ENCODE results near the gene LSM10. TPM values are rescaled to one million over a fixed set of nuclear protein-coding genes. Genes with fewer than 3 reads are reported as not detected.

Gene LSM10
- total RNA-seq, 4 donors from 2014 or later: 21.0 to 32.2 (median 27.0) TPM

DNA sequence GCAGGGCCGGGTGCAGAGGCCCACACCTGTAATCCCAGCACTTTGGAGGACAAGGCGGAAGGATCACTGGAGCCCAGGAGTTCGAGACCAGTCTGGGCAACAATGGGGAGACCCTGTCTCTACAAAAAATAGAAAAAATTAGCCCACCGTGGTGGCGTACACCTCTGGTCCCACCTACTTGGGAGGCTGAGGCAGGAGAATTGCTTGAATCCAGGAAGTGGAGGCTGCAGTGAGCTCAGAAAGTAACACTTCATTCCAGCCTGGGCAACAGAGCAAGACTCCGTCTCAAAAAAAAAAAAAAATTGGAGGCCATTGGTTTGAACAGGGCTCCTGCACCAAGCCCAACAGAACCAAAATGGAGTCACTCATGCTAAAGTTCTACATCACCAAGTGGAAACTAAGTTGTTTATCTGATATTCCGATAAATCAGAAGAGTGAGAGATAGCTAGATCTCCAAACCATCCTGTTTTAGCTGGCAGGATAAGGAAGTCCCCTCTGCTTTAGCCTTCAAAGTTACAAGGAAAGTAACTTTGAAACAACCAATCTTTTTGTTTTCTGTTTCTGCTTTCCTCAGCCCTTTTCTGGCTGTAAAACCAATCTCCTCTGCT lies 766 bp upstream of the LSM10 start:
- 79 to 81% methylated on average over 7 of the region's 7 CpGs for WGBS, 2 donors
- TF ChIP-seq, protein P1, sequence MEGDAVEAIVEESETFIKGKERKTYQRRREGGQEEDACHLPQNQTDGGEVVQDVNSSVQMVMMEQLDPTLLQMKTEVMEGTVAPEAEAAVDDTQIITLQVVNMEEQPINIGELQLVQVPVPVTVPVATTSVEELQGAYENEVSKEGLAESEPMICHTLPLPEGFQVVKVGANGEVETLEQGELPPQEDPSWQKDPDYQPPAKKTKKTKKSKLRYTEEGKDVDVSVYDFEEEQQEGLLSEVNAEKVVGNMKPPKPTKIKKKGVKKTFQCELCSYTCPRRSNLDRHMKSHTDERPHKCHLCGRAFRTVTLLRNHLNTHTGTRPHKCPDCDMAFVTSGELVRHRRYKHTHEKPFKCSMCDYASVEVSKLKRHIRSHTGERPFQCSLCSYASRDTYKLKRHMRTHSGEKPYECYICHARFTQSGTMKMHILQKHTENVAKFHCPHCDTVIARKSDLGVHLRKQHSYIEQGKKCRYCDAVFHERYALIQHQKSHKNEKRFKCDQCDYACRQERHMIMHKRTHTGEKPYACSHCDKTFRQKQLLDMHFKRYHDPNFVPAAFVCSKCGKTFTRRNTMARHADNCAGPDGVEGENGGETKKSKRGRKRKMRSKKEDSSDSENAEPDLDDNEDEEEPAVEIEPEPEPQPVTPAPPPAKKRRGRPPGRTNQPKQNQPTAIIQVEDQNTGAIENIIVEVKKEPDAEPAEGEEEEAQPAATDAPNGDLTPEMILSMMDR (IDR thresholded peaks at IDR 0.05): no peak
- no peak for TF ChIP-seq POLR2A (IDR thresholded peaks at IDR 0.05)
- intact Hi-C loops (cut with DNase I; ENCODE audit: low total_unique reads): no loop called here
- H3K4me3 ChIP-seq (ENCODE audit: low read depth, poor library complexity, severe bottlenecking): no peak overlapping the region
- DNase-seq (ENCODE audit: low spot score in 2 of 2): no peak

DNA sequence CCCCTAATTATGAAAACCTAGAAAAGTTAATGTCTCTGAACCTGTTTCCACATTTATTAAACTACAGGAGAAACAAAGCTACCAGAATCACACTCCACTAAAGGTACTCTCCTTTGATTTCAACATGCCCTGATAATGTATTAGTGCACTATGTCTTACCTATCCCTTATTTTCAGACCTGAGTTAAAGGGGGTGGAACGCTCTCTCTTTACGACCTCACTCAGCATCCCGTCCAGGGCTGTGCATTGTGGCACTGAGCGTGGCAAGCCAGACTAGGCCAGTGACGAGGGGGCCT lies 678 bp downstream of the LSM10 start:
- WGBS, 2 donors: 2 to 4% methylated on average over 5 of the region's 5 CpGs
- no peak for DNase-seq (ENCODE audit: low spot score in 2 of 2)
- no peak for TF ChIP-seq POLR2A (IDR thresholded peaks at IDR 0.05)
- TF ChIP-seq, protein P1 (IDR thresholded peaks at IDR 0.05): no peak
- H3K4me3 ChIP-seq (ENCODE audit: low read depth, poor library complexity, severe bottlenecking): peak overlapping the region; percentile 57
- intact Hi-C loops (cut with DNase I; ENCODE audit: low total_unique reads): no loop called here

DNA sequence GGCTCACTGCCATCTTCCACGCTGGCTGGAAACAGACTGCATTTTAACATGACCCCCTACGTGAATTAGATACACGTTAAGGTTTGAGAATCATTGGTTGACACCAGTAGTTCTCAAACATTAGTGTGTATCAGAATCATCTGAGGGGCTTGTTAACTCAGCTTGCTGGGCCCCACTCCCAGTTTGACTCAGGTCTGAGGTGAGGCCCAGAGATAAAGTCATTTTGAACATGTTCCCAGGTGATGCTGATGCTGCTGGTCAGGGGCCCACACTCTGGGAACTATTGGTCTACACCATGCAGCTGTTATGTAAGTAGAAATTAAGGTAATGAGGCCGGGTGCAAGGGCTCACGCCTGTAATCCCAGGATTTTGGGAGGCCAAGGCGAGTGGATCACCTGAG lies 1.3 kb downstream of the LSM10 start:
- H3K4me3 ChIP-seq (ENCODE audit: low read depth, poor library complexity, severe bottlenecking): no peak overlapping the region
- no peak for DNase-seq (ENCODE audit: low spot score in 2 of 2)
- no peak for TF ChIP-seq POLR2A (IDR thresholded peaks at IDR 0.05)
- TF ChIP-seq, protein P1 (IDR thresholded peaks at IDR 0.05): no peak
- intact Hi-C loops (cut with DNase I; ENCODE audit: low total_unique reads): no loop called here
- 83% methylated on average over 6 of the region's 6 CpGs for WGBS, 2 donors

DNA sequence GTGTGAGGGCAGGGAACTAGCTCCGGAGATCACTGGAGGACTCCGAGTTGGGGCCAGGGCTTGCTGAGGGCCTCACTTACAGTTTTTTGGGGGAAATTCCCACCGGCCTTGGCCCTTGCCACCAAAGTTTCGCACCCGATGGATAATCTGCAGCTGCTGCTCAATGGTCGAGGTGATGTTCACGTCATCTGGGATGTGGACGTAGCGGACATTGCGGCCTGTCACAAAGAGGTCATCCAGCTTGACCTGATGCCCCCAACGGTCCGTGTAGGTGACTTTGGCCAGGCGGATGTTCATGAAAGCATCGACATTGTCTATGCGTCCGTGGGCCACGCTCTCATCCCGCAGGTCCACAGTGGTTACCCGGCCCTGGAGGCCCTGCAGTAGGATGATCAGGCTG lies 4.0 kb downstream of the LSM10 start:
- TF ChIP-seq, protein P1 (IDR thresholded peaks at IDR 0.05): no peak
- TF ChIP-seq POLR2A (IDR thresholded peaks at IDR 0.05): no peak
- H3K4me3 ChIP-seq (ENCODE audit: low read depth, poor library complexity, severe bottlenecking): no peak overlapping the region
- no peak for DNase-seq (ENCODE audit: low spot score in 2 of 2)
- WGBS, 2 donors: 96 to 97% methylated on average over 18 to 19 of the region's 19 CpGs
- intact Hi-C loops (cut with DNase I; ENCODE audit: low total_unique reads): loop anchor here (5.0 kb wide), 1 partner anchor 841 kb away; no protein-coding TSS in a partner anchor

DNA sequence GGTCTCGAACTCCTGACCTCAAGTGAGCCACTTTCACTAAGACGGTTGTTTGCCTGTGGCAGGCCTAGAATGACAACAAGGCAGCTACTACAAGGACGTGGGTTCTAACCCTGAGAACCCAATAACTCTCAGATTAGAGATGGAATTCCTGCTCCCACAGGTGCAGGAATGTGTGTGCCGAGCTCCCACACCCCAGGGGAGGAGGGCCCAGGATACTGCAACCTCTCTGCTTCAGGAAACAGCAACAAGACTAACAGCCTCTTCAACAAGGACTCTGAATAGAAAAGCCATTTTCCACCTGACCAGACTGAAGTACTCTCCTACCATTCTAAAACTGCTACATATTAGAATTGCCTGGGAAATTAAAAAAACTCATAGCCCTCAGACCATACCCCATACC lies 4.9 kb downstream of the LSM10 start:
- TF ChIP-seq, protein P1 (IDR thresholded peaks at IDR 0.05): no peak
- no peak for TF ChIP-seq POLR2A (IDR thresholded peaks at IDR 0.05)
- WGBS, 2 donors: 88 to 95% methylated on average over 4 of the region's 4 CpGs
- DNase-seq (ENCODE audit: low spot score in 2 of 2): no peak
- intact Hi-C loops (cut with DNase I; ENCODE audit: low total_unique reads): loop anchor here (5.0 kb wide), 1 partner anchor 841 kb away; no protein-coding TSS in a partner anchor
- H3K4me3 ChIP-seq (ENCODE audit: low read depth, poor library complexity, severe bottlenecking): no peak overlapping the region

DNA sequence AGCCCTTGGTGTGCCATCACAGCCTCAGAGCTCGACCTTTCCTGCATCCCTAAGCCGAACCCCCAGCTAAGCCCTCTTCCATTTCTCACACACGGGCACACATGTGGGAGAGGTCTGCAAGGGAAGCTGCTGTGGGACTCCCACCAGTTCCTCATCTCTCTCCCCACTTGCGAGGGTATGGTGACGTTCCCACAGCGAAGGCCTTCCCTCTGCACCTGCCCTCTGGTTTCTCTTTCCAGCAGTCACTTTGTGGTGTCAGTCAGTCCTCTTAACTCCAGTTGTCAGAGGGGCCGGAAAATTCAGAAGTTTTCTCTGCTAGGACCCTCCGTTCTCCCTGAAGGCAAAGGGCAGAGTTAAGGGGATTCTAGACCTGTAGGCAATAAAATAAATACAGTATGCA lies 6.4 kb downstream of the LSM10 start:
- WGBS, 2 donors: 89 to 94% methylated on average over 8 of the region's 8 CpGs
- TF ChIP-seq, protein P1 (IDR thresholded peaks at IDR 0.05): no peak
- TF ChIP-seq POLR2A (IDR thresholded peaks at IDR 0.05): no peak
- intact Hi-C loops (cut with DNase I; ENCODE audit: low total_unique reads): loop anchor here (5.0 kb wide), 1 partner anchor 839 kb away; no protein-coding TSS in a partner anchor
- H3K4me3 ChIP-seq (ENCODE audit: low read depth, poor library complexity, severe bottlenecking): no peak overlapping the region
- no peak for DNase-seq (ENCODE audit: low spot score in 2 of 2)

Measured in lower leg skin (tissue), 4 donors.